Measurements from ENCODE around the gene BPNT1.

BPNT1 gene

GRCh38 chr1:220032911-220033310 is 56.7 kb downstream of the BPNT1 start:
- H3K36me3 ChIP-seq (replicated peaks; ENCODE audit: insufficient read depth, low read length): peaks cover 13% of the 10 kb centered on the region
- H3K4me3 ChIP-seq (ENCODE audit: low read length): no peak overlapping the region
- no peak for TF ChIP-seq CTCF (IDR thresholded peaks at IDR 0.05; ENCODE audit: low read length)
- no peak for TF ChIP-seq EZH2 (optimal IDR thresholded peaks at IDR 0.05; ENCODE audit: low read depth, low read length)
- no peak for TF ChIP-seq EZH2phosphoT487 (IDR thresholded peaks at IDR 0.05; ENCODE audit: low read length)
- no peak overlapping the region for H3K27ac ChIP-seq (ENCODE audit: low read length)
- no peak overlapping the region for H3K4me2 ChIP-seq (ENCODE audit: low read depth, low read length)
- H3K4me1 ChIP-seq (ENCODE audit: low read length): no peaks in the 10 kb centered on the region
- no peaks in the 10 kb centered on the region for H3K9me3 ChIP-seq (replicated peaks; ENCODE audit: insufficient read depth, low read length)
- DNase-seq: no peak
- H2AFZ ChIP-seq (ENCODE audit: low read length): no peak overlapping the region
- H3K9me2 ChIP-seq (replicated peaks; ENCODE audit: insufficient read depth, low read length): no peaks in the 10 kb centered on the region
- H4K20me1 ChIP-seq (ENCODE audit: insufficient read depth, low read length): peaks cover 7% of the 10 kb centered on the region; the same call in 1 of the 2 replicates
- H3K9ac ChIP-seq (ENCODE audit: low read length): no peak overlapping the region
- H3K79me2 ChIP-seq (ENCODE audit: low read length): peaks cover 79% of the 10 kb centered on the region
- H3F3A ChIP-seq (ENCODE audit: insufficient read depth, low read length): no peaks in the 10 kb centered on the region
- H3K27me3 ChIP-seq (replicated peaks; ENCODE audit: insufficient read depth, low read length): no peaks in the 10 kb centered on the region

DNA sequence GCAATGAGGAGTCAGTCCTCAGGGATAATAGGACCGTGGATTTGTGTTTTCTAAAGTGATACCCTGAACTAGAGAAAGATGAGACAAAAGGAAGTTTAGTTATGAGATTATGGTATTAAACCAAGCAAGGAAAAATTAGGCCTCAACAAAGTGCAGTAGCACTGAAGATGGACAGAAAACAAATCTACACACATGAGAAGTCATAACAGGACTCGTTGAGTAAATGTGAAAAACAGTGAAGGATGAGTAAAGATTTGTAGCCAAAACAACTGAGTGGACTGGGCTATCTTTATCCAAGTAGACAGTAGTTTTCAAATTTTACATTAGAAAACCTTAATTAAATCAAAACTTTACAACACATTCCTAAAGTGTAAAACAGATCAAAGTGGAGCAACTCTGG is 58.3 kb downstream of the BPNT1 start:
- no peak overlapping the region for H3K4me3 ChIP-seq (ENCODE audit: low read length)
- no peak overlapping the region for H3K27ac ChIP-seq (ENCODE audit: low read length)
- DNase-seq: no peak
- no peak overlapping the region for H3K9ac ChIP-seq (ENCODE audit: low read length)
- H3K79me2 ChIP-seq (ENCODE audit: low read length): peaks cover 63% of the 10 kb centered on the region
- TF ChIP-seq EZH2phosphoT487 (IDR thresholded peaks at IDR 0.05; ENCODE audit: low read length): no peak
- no peak for TF ChIP-seq CTCF (IDR thresholded peaks at IDR 0.05; ENCODE audit: low read length)
- TF ChIP-seq EZH2 (optimal IDR thresholded peaks at IDR 0.05; ENCODE audit: low read depth, low read length): no peak
- peaks cover 14% of the 10 kb centered on the region for H3K36me3 ChIP-seq (replicated peaks; ENCODE audit: insufficient read depth, low read length)
- no peaks in the 10 kb centered on the region for H3K4me1 ChIP-seq (ENCODE audit: low read length)
- H4K20me1 ChIP-seq (ENCODE audit: insufficient read depth, low read length): peaks cover 3% of the 10 kb centered on the region; the same call in 1 of the 2 replicates
- no peaks in the 10 kb centered on the region for H3K9me2 ChIP-seq (replicated peaks; ENCODE audit: insufficient read depth, low read length)
- H3K27me3 ChIP-seq (replicated peaks; ENCODE audit: insufficient read depth, low read length): no peaks in the 10 kb centered on the region
- H3K9me3 ChIP-seq (replicated peaks; ENCODE audit: insufficient read depth, low read length): no peaks in the 10 kb centered on the region
- no peak overlapping the region for H2AFZ ChIP-seq (ENCODE audit: low read length)
- no peaks in the 10 kb centered on the region for H3F3A ChIP-seq (ENCODE audit: insufficient read depth, low read length)
- no peak overlapping the region for H3K4me2 ChIP-seq (ENCODE audit: low read depth, low read length)

DNA sequence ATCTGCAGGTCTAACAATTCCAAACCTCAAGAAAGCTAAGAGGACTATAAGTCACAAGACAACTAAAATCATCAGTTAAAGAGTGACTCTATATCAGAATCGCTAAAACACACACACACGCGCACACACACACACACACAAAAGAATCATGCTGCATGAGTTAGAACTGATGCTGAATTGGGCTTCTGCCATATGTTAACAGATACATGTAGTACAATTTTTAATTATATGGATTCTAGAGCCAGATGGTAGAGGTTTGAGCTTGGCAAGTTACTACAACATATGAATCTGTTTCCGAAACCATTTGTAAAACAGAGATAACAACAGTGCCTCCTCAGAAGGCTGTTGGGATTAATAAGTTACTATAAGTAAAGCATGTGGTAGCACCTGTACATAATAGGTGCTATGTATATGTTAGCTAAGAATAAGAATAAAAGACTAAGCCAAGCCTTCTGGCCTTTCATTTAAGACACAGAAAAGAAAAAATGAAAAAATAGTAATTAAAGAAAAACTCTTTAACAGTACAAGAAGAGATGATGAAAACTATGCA is 61.2 kb downstream of the BPNT1 start:
- Histone ChIP-seq H3K27ac (ENCODE audit: low read length) (no peak overlapping the region), H3K4me3 (ENCODE audit: low read length) (no peak overlapping the region), H3K9me3 (replicated peaks; ENCODE audit: insufficient read depth, low read length) (no peaks in the 10 kb centered on the region), H3K79me2 (ENCODE audit: low read length) (peaks cover 40% of the 10 kb centered on the region), H3K36me3 (replicated peaks; ENCODE audit: insufficient read depth, low read length) (peaks cover 11% of the 10 kb centered on the region; the same call in 1 of the 2 replicates), H4K20me1 (ENCODE audit: insufficient read depth, low read length) (no peaks in the 10 kb centered on the region), H3K4me1 (ENCODE audit: low read length) (no peaks in the 10 kb centered on the region), H3K9me2 (replicated peaks; ENCODE audit: insufficient read depth, low read length) (no peaks in the 10 kb centered on the region), H3F3A (ENCODE audit: insufficient read depth, low read length) (no peaks in the 10 kb centered on the region), H3K9ac (ENCODE audit: low read length) (no peak overlapping the region), H3K27me3 (replicated peaks; ENCODE audit: insufficient read depth, low read length) (no peaks in the 10 kb centered on the region), H2AFZ (ENCODE audit: low read length) (no peak overlapping the region), H3K4me2 (ENCODE audit: low read depth, low read length) (no peak overlapping the region)
- no peak for TF ChIP-seq EZH2 (optimal IDR thresholded peaks at IDR 0.05; ENCODE audit: low read depth, low read length)
- TF ChIP-seq CTCF (IDR thresholded peaks at IDR 0.05; ENCODE audit: low read length): no peak
- no peak for TF ChIP-seq EZH2phosphoT487 (IDR thresholded peaks at IDR 0.05; ENCODE audit: low read length)
- DNase-seq: no peak
